Measurements from ENCODE around the gene ETFA.

The ETFA gene

DNA sequence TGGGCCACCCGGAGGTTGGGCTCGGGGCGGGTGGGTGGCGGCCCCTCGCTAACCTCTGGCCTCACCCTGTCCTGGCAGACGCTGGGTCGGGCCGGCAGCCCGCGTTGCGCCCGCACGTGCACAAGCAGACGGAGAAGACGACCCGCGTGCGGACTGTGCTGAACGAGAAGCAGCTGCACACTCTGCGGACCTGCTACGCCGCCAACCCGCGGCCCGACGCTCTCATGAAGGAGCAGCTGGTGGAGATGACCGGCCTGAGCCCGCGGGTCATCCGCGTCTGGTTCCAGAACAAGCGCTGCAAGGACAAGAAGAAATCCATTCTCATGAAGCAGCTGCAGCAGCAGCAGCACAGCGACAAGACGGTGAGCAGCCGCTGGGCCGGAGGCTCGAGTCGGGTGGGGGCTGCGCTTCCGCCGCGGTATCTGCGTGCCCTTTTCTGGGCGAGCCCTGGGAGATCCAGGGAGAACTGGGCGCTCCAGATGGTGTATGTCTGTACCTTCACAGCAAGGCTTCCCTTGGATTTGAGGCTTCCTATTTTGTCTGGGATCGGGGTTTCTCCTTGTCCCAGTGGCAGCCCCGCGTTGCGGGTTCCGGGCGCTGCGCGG lies 29.0 kb upstream of the ETFA start:
- peak in 1 of 5 experiments; percentile 54 for DNase-seq

- peak in 1 of 5 experiments; percentile 50 for DNase-seq
Measured at GRCh38 chr15:76339305-76340197, 28.3 kb upstream of the ETFA start.

DNA sequence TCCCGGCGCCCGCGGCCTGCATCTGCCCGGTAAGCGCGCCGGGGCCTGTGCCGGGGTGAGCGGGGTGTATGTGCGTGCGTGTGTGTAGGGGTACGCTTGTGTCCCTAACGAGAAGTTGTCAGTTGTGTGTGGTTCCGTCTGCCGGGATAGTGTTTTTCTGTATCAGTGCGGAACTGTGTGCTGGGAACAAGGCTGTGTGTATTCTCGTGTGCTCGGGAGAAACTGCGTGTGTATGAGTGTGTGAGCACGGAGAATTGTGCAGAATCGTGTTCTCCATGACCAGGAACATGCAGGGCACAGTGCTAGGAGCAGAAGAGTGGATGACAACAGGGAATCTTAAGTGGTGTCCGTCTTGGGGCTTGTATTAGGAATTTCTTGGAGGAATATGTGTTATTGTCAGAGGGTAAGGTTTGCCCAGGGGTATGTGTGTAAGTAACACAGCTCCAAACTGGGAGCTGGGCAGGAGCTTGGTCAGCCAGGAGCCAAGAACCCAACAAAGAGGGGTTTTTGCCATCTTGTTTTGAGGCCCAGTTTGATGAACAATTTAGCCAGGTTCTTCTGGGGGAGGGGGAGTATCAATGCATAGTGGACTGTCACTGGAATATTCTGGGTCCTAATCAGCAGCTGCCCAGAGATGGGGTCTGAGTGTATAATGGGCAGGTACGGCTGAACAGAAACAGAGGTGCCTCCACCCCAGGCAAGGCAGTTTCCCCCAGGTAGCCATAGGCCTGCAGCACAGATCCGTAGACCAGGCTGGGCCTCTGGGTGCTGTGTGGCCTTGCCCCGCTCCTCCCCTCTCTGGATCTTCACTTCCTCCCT lies 27.4 kb upstream of the ETFA start:
- no peak for DNase-seq

GRCh38 chr15:76337696-76338485 lies 26.6 kb upstream of the ETFA start:
- DNase-seq = peak in 1 of 5 experiments; percentile 65

DNA sequence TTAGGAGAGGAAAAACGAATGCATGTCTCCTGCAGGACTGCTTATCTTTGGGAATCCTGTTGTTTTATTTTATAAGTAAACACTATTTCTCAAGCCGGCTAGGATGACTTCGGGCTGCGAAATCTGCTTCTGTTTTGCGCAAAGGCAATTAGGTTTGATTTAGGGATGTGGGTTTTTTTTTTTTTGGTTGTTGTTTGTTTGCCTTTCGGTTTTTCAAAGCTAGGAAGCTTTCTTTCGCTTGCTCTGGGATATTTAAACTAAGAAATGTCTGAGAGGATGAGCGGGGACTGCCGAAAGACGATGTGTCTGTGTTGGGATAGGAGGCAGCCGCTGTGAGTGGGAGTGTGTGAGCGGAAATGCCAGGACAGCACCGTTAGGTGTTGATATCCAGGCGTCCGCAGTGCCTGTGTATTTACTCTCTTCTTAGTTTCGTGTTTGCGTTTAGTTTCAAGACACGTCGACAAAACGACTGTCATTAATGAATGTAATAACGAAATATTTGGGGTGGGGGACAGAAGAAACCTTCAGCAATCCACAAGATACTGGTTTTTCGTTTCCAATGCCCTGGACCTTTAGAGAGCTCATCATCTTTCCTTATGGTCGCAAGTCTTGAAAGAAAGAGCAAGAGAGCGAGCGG lies 25.9 kb upstream of the ETFA start:
- peak in 1 of 5 experiments; percentile 55 for DNase-seq

DNA sequence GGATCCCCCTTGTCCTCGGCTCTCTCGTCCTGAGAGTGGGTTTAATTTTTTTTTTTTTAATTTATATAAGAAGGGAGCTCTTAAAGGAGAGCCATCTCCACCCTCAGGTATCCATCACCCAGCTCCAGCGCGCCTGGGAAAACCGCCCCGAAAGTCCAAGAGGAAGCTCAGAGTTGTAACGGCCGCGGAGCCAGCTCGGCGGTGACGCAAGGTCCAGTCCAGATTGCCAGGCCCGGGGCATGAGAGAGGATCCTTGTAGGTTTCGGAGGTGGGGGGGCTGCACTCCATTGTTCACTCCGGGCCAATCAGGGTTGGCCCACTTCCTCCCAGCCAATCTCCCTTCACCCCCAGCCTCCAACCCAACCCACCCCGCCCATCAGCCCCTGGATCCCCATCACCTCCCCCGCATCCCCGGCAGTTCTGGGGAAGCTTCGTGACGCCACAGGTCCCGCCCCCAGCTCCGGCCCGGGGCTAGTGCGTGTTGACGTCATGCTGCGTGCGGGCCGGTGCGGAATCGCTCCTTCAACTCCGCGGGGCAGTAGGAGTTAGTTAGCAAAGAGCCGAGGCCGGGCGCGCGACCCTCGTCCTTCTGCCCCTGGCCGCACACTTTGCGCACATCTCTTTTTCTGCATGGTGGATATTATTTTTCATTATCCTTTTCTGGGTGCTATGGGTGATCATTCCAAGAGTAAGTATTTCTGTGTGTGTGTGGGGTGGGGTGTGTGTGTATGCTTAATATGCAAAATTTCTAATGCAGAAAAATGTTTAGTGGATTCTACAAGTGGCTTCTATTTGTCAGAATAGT lies 25.2 kb upstream of the ETFA start, which contains the start of gene ISL2:
TSS of gene ISL2 (plus strand) at position 520 of the 805 bp plus-strand sequence. CDS start at position 631, 111 bp downstream.
- DNase-seq = peak in 4 of 5 experiments; percentile 29 to 97 (median 48)

GRCh38 chr15:76335307-76336253 lies 24.3 kb upstream of the ETFA start:
- DNase-seq = peak in 1 of 5 experiments; percentile 75

GRCh38 chr15:76334438-76335306 lies 23.4 kb upstream of the ETFA start:
- DNase-seq = no peak

DNA sequence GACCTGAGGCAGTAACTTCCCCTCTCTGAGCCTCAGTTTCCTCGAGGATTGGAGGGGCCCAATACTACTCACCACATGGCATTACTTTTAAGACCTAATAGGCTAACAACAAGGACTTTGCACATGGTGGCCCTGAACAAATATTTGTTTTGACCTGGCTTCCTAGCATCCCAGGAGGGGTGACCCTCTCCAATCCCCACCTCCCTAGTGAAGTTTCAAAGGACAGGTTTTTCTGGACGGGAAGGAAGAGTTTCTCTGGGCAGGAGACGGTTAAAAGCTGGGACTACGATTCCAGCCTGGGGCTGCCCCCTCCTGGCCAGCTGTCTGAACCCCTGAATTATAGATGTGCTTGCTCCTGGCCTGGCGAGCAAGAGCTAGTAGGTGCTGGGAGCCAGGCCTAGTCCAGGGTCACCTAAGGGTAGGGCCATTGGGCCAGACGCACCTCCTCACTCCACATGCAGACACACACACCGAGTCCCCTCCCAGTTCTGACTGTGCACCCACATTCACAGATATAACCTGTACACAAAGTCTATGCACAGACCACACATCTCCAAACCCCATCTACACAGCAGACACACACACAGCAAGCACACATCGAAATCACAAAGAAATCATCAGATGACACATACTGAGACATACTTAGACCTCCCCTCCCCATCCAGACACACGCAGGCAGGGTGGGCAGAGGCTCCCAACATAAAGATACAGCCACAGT lies 22.6 kb upstream of the ETFA start:
- DNase-seq = peak in 1 of 5 experiments; percentile 79

DNA sequence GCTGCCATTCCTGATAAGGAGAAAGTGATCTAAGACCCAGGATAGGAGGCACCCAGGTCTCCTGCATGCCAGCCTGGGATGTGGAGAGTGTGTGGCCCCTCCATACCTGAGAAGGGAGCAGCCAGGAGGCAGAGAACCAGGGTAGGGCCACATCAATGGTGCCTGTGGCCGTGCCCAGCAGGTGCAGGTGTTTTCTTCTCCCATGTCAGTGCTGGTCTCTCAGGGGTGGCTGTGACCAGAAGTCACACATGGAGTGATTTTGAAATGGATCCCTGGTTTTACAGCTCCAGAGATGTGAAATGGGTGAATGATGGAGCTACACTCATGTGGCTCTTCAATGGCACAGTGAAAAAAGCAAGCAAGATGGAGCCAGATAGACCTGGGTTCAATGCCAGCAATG lies 22.0 kb upstream of the ETFA start:
- DNase-seq = no peak

DNA sequence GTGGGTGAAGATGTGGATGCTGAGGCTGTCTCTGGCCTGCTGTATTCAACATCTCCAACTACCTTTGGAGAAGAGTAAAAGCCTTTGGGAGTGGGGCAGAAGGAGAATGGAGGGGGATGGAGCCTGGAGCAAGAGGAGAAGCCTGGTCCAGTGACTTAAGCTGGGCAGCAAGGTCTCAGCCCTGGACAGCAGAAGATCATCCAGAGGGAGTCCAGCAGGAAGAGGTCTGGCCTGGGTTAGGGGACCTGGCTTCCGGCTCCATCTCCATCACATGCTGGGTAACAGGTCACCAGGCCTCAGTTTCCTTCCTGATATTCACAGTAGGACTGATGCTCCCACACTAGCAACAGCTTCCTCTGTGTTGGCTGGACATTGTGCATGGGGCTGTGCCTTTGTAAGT lies 21.5 kb upstream of the ETFA start:
- no peak for DNase-seq

- no peak for DNase-seq
Measured at GRCh38 chr15:76330080-76330680, 18.9 kb upstream of the ETFA start.

DNA sequence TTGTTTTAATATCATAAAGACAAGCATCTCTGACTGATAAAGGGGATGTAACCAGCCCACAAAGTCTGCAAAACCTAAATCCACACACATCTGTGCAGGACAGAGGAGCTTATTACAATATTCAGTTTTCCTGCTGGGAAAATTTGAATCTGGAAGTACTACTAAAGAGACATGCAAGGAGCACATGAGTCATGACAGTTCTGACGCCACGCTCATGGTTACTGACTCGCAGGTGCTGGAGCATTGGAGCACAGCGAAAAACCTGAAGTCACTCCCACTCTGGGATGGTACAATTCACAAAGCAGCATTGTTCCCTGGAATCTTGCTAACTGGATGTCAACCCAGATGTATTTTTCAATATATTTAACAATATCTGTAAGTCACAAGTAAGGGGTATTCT lies 17.7 kb upstream of the ETFA start:
- DNase-seq = no peak

DNA sequence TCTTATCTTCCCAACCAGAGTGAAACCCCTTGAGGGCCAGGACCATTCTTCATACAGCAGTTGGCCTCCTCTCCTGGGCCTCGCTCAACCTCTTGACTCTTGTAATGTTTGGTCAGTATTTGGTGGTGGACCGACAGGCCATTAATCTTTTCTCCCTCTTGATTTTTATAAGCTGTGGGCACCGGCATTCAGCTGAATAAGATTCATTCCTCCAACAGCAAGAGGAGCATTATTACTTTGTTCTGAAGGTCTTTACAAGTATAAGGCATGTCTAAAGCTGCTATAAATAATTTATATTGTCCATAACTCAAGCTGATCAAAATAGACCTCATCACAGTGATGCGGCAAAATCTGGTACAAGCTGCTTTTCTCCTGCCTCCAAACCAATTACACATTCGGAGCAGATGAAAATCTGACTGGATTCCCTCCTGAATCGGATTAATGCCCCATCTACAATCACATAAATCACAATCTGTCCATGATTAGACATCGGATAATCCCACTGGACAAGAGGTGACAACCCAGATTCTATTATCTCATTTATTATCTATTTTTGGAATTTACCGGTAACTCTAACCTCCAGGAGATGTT lies 16.9 kb upstream of the ETFA start:
- DNase-seq = no peak

- no peak for DNase-seq
Measured at GRCh38 chr15:76327191-76328105, 16.2 kb upstream of the ETFA start.

GRCh38 chr15:76325704-76326103 lies 14.4 kb upstream of the ETFA start:
- DNase-seq = no peak

All from T-helper 2 cell (primary cell).